ENCODE data around the gene COL21A1.

- TF ChIP-seq CTCF (IDR thresholded peaks at IDR 0.05) (no peak), POLR2A (IDR thresholded peaks at IDR 0.05) (no peak)
These were observed 53.5 kb downstream of the COL21A1 start for GRCh38 chr6:56193846-56194245.
